Activated CD8-positive, alpha-beta memory T cell treated with anti-CD3 and anti-CD28 coated beads for 4 hours (primary cell): Measurements from ENCODE around the gene AKAP6.

ENCODE experiments used
- DNase-seq, 2 donors: peaks; one replicate each; pipeline ENCODE4 v3.0.0-alpha.2; 2020; ENCODE audit warnings: low read depth in 2 of 2

AKAP6 gene

DNA sequence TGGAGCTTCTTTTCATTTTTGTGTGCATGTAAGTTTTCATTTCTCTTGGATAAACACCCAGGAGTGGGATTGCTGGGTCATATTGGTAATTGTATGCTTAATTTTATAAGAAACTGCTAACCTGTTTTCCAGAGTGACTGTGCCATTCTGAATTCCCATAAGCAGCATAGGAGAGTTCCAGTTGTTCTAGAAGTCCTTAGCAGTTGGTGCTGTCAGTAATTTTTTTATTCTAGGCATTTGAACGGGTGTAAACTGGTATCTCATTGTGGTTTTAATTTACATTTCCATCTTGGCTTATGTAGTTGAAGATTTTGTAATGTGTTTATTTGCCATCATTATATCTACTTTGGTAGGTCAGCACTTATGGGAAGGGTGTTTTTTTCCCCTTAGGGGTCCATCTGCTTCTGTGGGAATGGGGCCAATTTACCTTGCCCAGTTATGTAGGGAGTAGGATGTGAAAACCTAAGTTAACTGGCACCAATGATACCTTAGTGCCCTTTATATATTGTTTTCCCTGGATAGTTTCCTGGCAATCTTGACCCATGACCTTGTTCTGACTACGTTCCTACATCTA is 202.9 kb downstream of the AKAP6 start:
- DNase-seq, result no peak

- no peak for DNase-seq
Measured at GRCh38 chr14:32534145-32534544, 205.0 kb downstream of the AKAP6 start.

DNA sequence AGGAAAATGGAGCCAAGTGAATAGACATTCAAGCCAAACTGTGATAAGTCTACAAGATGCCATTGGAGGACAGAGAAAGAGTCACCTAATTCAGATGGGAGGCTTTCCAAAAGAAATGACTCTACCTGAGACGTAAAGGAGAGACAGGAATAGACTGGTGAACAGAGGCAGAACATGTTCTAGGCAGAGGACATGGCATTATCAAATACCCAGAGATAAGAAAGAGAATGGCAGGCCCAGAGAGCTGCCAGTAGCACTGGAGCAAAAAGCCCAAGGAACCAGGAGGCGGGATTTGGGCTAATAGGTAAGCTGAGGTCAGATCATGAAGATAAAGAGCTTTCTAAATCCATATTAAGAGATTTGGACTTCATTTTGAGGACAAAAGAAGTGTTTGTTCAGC is 207.1 kb downstream of the AKAP6 start:
- DNase-seq, result no peak

DNA sequence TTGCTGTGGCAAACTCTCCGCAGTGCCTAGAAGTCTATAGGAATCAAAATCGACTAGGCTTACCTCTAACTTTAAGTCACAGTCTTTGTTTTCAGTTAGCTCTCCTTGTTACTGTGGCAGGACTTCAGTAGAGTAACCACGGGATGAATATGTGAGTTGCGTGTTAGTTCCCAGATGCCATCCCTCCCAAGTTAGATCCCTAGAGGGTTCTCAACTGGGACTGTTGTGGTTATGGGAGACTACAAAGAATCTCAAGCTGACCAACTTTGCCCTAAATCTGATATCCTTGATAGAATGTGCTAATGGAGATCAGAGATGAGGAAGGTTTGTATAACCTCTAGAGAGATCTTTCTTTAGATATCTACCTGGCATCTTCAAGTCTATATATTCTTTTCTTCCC is 208.1 kb downstream of the AKAP6 start:
- DNase-seq, result no peak

- DNase-seq, result no peak
Measured at GRCh38 chr14:32542507-32542906, 213.4 kb downstream of the AKAP6 start.

DNA sequence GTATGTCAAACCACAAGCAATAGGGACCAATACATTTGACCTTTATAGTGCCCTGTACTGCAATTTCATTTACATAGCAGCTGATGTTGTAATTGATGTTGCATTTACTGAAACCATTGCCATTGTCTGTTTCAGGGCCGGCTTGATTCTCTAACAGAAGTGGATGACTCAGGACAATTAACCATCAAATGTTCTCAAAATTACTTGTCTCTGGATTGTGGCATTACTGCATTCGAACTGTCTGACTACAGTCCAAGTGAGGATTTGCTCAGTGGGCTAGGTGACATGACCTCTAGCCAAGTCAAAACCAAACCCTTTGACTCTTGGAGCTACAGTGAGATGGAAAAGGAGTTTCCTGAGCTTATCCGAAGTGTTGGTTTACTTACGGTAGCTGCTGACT is 216.0 kb downstream of the AKAP6 start:
- no peak for DNase-seq

DNA sequence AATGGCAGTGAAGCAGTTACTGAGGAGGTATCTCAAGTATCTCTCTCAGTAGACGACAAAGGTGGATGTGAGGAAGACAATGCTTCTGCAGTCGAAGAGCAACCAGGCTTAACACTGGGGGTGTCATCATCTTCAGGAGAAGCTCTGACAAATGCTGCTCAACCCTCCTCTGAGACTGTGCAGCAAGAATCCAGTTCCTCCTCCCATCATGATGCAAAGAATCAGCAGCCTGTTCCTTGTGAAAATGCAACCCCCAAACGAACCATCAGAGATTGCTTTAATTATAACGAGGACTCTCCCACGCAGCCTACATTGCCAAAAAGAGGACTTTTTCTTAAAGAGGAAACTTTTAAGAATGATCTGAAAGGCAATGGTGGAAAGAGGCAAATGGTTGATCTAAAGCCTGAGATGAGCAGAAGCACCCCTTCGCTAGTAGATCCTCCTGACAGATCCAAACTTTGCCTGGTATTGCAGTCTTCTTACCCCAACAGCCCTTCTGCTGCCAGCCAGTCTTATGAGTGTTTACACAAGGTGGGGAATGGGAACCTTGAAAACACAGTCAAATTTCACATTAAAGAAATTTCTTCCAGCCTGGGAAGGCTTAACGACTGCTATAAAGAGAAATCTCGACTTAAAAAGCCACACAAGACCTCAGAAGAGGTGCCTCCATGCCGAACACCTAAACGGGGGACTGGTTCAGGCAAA is 216.6 kb downstream of the AKAP6 start:
- DNase-seq, result no peak

DNA sequence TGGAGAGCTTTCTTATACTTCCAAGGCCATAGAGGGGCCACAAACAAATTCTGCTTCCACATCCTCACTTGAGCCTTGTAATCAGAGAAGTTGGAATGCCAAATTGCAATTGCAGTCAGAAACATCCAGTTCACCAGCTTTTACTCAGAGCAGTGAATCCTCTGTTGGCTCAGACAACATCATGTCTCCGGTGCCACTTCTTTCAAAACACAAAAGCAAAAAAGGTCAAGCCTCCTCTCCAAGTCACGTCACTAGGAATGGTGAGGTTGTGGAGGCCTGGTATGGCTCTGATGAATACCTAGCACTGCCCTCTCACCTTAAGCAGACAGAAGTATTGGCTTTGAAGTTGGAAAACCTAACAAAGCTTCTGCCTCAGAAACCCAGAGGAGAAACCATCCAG is 217.1 kb downstream of the AKAP6 start:
- DNase-seq, result no peak

DNA sequence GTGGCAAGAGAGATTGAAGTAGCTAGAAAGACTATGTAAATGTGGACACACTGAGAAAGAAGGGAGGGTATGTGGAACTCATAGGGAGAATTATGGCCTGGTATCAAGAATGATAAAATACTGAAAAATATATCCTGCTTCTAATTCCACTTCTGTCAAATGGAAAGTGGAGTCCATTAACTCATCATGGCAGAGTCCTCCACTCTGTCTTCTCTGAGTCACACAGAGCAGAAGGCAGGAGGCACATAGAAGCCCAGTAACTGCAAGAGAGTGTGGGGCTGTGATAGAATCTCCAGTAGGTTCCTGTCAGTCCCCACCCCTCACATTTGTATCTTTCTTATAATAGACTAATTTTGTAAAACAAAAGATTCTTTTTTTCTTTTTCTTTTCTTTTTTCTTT is 223.7 kb downstream of the AKAP6 start:
- no peak for DNase-seq

DNA sequence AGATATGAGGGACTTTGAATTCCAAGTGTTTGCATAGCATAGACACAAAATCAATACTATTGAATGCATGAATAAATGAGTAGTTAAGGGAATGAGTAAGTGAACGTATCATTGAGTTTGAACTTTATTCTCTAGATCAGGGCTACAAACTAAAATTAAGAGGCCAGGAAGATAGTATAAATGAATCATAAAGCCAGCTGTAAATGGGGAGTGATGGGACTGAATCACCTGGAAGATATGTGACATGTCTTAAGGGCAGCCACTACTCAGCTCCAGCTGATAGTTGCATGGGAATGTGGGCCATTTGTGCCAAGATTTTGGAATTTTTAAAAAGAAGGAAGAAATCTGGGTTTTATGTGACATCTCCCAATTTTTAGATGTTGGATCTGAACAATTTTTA is 229.9 kb downstream of the AKAP6 start:
- DNase-seq, result no peak

GRCh38 chr14:32559590-32559989 is 230.5 kb downstream of the AKAP6 start:
- DNase-seq, result no peak

GRCh38 chr14:32560209-32560857 is 231.2 kb downstream of the AKAP6 start:
- DNase-seq, result no peak

DNA sequence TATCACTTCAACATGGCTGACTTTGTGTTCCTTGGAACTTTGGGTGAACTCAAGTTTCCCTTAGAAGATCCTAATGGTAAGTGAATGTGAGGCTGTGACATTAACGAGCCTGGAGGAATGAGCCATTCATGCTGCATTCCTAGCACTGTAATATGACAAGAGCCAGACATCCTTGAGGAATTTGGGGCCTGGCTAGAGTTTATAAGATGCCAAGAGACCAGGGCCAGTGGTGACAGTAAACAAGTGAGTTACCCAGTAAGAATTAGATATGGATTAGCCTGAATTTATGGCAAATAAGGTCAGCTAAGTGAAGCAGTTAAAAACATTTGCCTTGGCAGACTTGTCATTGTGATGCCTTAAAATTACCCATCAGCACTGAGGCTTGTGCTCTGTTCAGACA is 232.4 kb downstream of the AKAP6 start:
- DNase-seq, result no peak

DNA sequence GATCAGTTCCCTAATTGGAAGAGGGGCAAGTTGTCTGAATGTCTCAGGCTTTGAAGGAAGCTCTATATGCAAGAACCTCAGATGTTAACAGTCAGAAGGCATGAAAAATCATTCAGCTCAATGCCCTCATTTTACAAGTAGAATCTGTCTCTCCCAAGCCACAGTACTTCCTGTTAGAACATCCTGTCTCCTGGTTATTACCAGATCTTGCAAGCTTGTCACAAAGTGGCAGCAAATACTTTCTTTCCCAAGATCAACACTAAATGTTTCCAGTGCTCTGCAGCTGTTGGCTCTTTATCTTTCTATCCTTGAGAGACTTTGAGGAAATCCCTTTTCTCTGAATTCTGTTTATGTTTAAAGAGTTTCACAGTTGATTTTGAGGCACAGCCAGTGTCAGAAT is 235.5 kb downstream of the AKAP6 start:
- DNase-seq, result no peak

DNA sequence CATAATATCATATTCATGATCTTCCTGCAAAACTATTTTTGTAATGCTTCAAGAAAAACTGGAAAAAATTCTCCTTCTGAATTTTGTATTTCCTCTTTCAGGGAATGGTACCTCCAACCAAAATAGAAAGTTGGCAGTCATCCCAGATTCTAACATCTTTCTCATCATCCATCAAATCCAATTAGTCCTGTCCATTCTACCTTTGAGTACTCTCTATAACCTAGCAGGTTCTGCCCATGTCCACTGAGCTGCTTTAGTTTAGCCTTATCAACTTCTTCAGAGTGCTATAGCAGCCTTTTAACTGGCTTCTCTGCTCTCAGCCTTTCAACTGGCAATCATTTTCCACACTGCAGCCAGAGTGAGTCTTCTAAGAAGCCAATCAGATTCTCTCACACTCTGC is 236.2 kb downstream of the AKAP6 start:
- no peak for DNase-seq

- no peak for DNase-seq
Measured at GRCh38 chr14:32567543-32568384, 238.7 kb downstream of the AKAP6 start.

GRCh38 chr14:32571551-32571950 is 242.5 kb downstream of the AKAP6 start:
- no peak for DNase-seq

GRCh38 chr14:32571995-32572866 is 243.1 kb downstream of the AKAP6 start:
- DNase-seq, result no peak

DNA sequence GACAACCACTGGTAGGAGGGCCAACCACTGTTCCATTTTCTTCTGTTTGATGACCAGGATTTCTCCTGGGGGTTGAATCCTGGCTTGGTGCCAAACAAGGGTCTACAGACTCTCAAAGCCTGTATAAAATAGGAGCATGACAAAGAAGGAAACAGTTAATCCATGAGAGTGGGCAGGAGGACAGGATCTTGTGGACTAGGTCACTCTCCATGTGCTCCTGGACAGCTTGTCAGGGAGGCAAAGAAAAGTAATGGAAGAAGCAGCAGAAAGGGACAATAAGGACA is 243.7 kb downstream of the AKAP6 start:
- no peak for DNase-seq

- no peak for DNase-seq
Measured at GRCh38 chr14:32574269-32574668, 245.2 kb downstream of the AKAP6 start.

DNA sequence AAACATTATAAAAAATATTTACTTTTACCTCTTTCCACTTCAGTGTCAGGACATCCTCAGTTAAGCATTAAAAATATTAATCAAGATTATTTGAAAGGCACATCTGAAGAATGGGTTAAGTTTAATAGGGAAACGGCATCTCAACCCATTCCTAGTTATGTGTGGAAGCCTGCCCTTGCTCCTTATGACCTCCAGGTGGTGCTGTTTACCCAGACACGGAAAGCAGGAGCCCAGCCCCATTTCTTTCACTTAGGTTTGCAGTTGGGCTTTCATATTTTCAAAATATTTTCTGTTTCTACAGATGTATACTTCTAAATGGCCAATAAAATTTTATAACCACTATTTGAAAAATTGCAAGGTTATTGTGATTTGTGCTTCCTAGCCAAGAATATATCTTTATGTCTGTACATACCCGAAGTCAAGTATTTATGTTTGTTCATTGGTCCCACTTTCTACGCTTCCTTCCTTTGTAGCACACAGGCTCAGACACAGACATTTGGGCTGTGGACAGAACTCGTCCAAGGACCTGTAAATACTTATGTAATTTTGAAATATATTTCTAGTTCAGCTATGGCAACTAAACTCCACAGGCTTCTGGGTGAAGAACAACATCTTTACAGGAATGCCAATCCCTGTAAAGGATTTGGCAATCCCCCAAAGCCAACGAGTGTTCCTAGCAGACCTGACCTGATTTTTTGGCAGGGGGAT is 247.1 kb downstream of the AKAP6 start:
- DNase-seq, result no peak
